ENCODE data around the gene CHD5.

Gene CHD5

GRCh38 chr1:6172549-6172948 is 7.6 kb downstream of the CHD5 start:
- DNase-seq = no peak

- DNase-seq = peak; percentile 66
Observed at GRCh38 chr1:6171548-6172124, 8.5 kb downstream of the CHD5 start.

GRCh38 chr1:6170742-6171201 is 9.3 kb downstream of the CHD5 start:
- DNase-seq = no peak

GRCh38 chr1:6170116-6170741 is 9.9 kb downstream of the CHD5 start:
- DNase-seq = no peak

- no peak for DNase-seq
Observed at GRCh38 chr1:6168947-6169586, 11.1 kb downstream of the CHD5 start.

- no peak for DNase-seq
Observed at GRCh38 chr1:6167391-6168303, 12.5 kb downstream of the CHD5 start.

GRCh38 chr1:6166655-6167390 is 13.3 kb downstream of the CHD5 start:
- no peak for DNase-seq

GRCh38 chr1:6166221-6166620 is 13.9 kb downstream of the CHD5 start:
- DNase-seq = no peak

- DNase-seq = no peak
Observed at GRCh38 chr1:6165441-6165985, 14.6 kb downstream of the CHD5 start.

- no peak for DNase-seq
Observed at GRCh38 chr1:6165027-6165426, 15.1 kb downstream of the CHD5 start.

- DNase-seq = no peak
Observed at GRCh38 chr1:6163973-6164617, 16.0 kb downstream of the CHD5 start.

- no peak for DNase-seq
Observed at GRCh38 chr1:6163191-6163972, 16.7 kb downstream of the CHD5 start.

GRCh38 chr1:6162773-6163172 is 17.3 kb downstream of the CHD5 start:
- DNase-seq = no peak

- no peak for DNase-seq
Observed at GRCh38 chr1:6162341-6162740, 17.8 kb downstream of the CHD5 start.

- no peak for DNase-seq
Observed at GRCh38 chr1:6158181-6158580, 21.9 kb downstream of the CHD5 start.

GRCh38 chr1:6157528-6158174 is 22.5 kb downstream of the CHD5 start:
- DNase-seq = peak; percentile 94

GRCh38 chr1:6157132-6157527 is 23.0 kb downstream of the CHD5 start:
- DNase-seq = no peak

GRCh38 chr1:6154525-6155319 is 25.4 kb downstream of the CHD5 start:
- no peak for DNase-seq

GRCh38 chr1:6152882-6153281 is 27.2 kb downstream of the CHD5 start:
- DNase-seq = no peak

- DNase-seq = no peak
Observed at GRCh38 chr1:6152181-6152580, 27.9 kb downstream of the CHD5 start.
